Kidney glomerular epithelial cell (primary cell): ENCODE results near the gene LRRC47.
"Not testable (repeated sequence)": the region's sequence is repeated elsewhere in the genome, so short reads cannot be mapped to it uniquely, and the experiment has no call there.

ENCODE experiments used
- DNase-seq: peaks from one replicate; lab custom pipeline; 2025; lab: John Stamatoyannopoulos, UW

LRRC47 gene

DNA sequence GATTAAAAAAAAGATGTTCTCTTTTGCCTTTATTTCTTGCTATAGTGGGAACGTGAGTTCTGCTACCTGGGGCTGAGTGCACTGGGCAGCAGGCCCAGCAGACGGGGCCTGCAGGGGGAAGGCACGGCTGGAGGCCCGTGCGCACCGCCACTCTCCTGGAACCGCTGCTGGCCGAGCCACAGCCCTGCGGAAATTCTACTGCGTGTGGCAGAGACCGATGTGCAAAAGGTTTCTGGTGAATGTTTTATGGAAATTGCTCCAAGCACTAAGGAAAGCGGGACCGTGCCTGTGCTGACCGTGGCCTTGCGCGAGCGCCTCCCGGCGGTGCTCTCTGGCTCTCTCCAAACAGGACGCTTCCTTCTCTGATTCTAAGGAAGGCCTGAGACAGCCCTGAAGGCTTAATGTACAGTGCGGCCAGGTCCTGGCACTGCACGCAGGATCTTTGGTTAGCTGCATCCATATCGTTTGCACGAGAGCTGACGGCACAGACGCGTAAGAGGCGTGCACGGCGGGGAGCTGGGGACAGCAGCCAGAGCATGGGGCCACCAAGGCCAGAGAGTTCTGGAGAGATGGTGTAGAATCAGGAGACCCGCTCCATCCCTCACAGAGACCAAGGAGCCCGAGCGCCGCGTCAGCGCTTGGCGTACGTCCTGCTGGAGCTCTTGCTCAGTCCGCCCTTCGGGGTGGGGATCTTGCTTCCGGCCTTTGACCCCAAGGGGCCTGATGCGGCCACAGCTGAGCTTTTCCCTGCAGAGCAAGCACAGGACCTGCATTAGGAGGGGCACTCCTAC, 18.7 kb upstream of the LRRC47 start:
- DNase-seq, result no peak

DNA sequence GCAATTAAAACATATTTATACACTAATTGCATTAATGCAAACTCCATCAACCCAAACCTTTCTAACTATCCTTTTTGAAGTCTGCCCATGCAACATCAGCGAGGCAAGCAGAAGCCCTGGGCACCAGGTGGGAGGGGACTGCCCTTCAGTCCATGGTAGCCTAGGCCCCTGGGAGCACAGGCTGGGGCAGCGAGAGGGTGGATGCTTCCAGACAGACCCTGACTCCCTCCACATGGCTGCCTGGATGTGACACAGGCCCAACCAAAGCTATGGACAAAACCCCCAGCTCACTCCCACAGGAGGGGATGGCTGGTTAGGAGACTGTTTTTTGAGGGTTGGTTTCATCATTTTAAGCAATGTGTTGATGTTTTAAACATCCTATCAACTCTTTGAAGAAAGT, 17.8 kb upstream of the LRRC47 start:
- no peak for DNase-seq

DNA sequence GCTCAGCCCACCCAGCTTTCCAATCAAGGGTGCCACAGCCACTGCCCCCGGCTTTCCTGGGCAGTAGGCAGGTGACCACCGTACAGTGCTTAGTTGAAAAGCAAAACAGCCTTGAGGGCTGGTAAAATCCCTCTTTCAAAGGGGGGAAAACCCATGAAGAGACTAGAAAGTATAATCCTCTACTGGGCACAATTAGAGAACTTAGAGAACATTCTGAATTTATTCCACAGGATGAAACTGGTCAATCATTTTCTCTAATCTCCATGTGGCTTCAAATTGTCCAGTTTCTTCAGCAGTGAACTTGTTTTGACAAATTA, 15.3 kb upstream of the LRRC47 start:
- no peak for DNase-seq

DNA sequence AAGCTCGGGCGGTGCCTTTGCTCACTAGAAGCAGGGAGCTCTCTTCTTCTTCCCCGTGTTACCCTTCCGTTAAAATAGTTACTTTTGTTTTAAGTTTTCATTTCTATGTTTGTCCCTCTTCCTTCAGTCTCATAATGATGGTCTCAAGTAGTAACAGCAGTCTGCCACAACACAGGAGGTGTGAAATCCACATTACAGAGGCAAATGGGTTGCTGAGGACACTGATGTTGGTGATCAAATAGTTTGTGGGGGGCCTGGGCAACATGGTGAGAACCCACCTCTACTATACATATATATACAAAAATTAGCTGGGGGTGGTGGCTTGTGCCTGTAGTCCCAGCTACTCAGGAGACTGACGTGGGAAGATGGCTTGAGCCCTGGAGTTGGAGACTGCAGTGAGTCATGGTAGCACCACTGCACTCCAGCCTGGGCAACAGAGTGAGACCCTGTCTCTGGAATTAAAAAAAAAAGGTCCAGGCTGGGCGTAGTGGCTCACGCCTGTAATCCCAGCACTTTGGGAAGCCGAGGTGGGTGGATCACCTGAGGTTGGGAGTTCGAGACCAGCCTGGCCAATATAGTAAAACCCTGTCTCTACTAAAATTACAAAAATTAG, 14.0 kb upstream of the LRRC47 start:
- DNase-seq, result not testable (repeated sequence)

DNA sequence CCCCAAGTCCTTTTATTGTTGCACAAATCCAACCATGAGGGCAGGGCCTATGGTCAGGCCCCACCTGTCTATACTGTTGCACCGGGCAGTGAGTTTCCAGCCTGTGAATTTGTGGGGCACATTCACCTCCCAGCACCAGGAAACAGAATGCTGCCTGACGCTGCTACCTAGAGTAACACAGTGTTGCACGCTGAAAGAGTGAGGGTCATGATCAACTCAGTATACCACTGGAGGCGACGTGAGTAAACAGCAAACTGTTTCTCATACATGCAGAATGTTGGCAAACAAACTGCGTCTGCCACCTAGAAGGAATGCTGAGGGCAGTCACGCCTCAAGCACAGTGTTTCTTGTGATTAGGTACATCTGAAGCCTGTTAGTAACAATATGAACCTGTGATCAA, 13.4 kb upstream of the LRRC47 start:
- DNase-seq, result no peak

DNA sequence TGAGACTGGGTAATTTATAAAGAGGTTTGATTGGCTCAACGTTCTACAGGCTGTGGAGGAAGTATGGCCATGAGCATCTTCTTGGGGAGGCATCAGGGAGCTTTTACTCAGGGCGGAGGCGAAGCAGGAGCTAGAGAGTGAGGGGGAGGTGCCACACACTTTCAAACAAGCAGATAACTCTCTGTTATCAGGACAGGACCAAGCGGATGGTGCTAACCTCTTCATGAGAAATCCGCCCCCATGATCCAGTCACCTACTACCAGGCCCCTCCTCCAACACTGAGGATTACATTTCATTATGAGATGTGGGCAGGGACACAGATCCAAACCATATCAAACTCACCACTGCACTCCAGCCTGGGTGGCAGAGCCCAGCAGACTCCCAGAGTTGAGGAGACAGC, 11.5 kb upstream of the LRRC47 start:
- no peak for DNase-seq

DNA sequence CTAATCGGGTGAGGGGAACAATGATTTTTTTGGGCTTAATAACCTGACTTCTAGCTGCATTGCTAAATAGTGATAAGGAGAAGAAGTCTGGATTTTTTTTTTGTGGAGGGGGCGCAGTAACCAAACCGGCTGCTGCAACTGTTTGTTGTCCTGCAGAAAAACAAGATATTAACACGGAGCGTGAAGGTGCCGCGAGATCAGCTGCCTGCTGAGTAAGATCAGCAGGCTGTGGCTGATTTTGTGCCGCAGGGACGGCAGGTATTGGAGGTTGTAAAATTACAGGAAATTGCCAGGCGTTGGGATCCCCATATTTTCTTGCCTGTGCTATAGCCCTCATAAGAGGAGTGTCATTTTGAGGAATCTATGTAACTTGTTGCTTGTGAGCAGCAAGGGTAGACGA, 8.7 kb upstream of the LRRC47 start:
- DNase-seq, result no peak

DNA sequence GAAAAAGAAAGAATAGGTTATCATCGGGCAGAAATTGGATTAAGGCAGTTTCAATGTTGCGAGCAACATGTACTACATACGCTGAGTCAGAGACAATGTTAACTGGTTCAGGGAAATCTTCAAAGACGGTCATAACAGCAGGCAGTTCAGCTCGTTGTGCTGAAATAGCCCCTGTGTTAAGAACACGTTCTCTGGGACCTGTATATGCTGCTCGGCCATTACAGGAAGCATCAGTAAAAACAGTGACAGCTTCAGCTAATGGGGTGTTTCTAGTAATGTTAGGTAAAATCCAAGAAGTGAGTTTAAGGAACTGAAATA, 8.3 kb upstream of the LRRC47 start:
- DNase-seq, result not testable (repeated sequence)

DNA sequence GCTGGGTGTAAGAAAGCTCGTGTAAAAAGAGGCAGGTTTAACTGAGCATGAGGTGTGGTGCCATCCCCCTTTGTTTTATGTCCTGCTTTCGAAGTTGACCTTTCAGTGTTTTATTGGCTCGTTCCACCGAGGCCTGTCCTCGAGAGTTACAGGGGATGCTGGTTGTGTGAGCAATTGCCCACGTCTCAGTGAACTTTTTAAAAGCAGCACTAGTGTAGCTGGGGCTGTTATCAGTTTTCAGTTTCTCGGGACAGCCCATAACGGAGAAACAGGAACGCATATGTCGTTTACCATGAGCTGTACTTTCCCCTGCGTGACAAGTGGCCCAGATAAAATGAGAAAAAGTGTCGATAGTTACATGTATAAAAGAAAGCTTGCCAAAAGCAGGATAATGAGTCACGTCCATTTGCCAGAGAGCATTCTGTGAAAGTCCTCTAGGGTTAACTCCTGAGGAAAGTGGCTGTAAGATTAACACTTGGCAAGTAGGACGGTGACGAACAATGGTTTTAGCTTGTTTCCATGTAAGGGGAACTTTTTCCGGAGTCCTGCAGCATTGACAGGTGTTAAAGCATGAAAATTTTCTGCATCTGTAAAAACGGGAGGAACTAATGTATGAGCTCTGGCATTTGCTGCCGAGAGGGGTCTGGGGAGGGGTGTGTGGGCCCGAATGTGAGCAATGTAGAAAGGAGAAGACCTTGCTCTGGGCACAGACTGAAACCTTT, 7.8 kb upstream of the LRRC47 start:
- no peak for DNase-seq

DNA sequence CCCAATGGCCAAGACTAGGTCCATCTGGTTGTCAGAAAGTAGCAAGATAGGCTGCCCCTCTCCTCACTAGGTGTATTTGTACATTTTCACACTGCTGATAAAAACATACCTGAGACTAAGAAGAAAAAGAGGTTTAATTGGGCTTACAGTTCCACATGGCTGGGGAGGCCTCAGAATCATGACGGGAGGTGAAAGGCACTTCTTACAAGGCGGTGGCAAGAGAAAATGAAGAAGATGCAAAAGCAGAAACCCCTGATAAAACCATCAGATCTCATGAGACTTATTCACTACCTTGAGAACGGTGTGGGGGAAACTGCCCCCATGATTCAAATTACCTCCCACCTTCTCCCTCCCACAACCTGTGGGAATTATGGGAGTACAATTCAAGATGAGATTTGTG, 4.5 kb upstream of the LRRC47 start:
- DNase-seq, result not testable (repeated sequence)

DNA sequence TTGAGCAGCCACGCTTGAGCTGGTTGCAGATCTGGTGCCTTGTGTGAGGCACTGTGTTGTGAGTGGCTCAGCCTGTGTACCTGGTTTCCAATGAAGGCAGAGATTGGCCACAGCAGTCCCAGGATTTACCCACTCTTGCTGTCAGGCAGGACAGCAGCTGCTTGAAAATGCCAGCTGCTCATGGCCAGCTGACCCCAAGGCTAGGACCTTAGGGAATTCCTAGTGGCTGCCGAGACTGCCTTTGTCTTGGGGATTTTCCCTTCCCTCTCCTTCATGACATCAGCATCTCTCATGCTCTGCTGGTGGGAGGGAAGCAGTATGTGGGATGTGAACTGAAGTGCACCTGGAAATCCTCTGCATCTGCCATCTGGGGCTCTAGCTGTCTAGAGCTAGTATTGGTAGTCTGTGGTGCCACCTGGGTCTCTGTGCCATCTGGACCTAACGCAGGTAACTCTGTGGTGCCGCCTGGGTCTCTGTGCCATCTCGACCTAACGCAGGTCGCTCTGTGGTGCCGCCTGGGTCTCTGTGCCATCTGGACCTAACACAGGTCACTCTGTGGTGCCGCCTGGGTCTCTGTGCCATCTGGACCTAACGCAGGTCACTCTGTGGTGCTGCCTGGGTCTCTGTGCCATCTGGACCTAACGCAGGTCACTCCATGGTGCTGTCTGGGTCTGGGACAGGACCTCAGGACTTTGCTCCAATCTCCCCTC, 3.8 kb upstream of the LRRC47 start:
- peak; percentile 9 for DNase-seq

DNA sequence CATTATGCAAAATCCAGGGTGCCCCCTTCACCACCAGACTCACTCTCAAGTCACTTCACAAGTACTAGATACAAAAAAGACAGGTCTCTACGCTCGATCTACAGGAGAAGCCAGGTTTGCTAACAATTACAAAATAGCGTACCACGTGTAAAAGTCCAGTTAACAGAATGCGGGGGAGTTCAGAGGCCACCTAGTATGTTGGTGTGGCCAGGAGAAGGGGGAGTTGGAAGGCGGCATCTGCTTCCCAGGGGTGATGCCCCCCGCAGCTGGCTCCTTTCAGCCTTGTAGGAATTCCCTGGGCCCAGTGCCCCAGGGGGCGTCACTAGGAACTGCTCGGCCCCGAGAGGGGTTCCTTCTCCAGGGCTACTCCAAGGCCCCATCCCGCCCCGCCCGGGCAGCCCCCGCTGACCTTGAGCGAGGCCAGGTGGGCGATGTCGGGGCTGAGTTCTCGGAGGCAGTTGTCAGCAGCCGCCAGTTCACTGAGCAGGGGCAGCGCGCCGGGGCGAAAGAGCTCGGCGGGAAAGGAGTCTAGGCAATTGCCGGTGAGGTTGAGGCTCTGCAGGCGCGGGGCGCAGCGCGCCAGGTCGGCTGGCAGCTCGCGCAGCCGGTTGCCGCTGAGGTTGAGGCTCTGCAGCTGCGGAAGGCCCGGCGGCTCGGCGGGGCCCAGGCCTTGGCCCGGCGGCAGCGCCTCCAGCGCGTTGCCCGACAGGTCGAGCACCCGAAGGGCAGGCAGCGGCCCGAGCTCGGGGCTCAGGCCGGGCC, 664 bp downstream of the LRRC47 start:
- DNase-seq, result no peak

DNA sequence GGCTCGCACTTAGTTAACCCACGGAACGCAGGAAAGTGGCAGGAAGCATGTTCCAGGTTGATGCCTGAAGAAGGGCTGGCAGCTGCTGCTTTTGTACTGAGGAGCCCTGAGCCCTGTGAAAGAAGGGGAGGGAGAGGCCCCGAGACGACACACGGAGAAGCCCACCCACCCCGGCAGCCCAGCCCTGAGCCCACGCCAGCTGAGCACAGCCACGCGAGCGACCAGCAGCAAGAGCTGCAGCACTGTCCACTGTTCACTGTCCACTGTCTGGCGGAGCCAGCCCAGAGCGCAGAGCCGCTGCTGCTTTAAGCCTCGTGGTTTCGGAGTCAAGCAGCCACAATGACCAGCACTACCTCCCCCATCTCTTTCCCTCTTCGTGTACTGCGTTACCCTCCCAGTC, 5.3 kb downstream of the LRRC47 start:
- DNase-seq, result no peak

DNA sequence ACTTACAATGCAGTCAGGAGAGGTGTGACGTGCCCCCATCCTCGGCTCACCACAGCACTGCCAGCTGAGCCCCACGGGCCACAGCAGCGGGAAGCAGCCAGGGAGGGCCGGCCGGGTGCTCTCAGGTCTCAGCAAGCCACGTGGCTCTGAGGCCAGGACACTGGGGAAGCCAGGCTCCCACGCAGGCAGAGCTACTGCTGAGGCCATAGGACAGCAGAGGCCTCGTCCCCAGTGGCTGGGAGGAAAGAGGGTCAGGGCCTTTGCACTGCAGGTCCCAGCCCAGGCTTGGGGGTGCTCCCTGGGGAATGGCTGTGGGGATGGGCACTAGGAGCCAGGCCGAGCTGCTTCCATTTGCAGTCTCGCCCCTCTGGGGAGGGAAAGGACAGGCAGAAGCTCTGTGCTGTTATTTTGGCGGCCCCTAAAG, 5.8 kb downstream of the LRRC47 start:
- DNase-seq, result no peak

DNA sequence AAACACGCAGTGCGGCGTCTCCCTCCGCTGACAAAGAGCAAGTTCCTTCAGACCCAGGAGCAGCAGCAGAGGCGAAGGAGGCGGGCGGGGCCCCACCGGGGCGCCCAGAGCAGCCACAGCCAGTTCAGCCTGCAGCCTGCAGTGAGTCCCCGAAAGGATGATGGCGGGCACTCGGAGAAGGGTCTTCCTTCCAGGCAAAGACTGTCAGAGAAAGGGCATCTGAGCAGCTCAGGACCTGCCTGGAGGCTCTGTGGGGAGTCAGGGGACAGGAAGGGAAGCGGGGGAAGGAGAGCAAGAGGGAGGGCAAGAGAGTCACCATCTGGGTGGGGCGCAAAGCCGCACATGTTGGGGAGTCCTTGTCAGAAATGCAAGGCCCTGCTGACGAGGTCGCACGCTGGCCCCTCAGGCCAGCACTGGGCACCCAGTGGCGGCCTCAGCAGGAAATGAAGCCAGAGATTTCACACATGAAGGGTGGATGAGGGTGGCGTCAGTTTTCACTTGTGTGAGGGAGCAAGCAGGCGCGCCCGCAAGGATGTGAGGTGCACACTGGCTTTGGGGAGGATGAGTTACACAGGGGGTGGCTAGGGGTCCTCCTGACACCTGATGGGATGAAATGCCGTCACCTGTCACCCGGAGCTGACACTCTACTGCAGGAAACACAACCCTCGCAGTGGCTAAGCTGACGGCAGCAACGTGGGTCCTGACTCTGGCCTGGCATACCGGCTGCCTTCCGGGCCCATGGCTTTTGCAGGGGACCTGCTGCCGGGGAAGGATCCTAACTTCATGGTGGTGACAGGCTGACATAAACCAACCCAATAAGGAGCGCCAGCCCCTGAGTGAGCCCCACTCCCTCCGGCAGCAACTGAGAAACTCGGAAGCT, 6.6 kb downstream of the LRRC47 start:
- no peak for DNase-seq

DNA sequence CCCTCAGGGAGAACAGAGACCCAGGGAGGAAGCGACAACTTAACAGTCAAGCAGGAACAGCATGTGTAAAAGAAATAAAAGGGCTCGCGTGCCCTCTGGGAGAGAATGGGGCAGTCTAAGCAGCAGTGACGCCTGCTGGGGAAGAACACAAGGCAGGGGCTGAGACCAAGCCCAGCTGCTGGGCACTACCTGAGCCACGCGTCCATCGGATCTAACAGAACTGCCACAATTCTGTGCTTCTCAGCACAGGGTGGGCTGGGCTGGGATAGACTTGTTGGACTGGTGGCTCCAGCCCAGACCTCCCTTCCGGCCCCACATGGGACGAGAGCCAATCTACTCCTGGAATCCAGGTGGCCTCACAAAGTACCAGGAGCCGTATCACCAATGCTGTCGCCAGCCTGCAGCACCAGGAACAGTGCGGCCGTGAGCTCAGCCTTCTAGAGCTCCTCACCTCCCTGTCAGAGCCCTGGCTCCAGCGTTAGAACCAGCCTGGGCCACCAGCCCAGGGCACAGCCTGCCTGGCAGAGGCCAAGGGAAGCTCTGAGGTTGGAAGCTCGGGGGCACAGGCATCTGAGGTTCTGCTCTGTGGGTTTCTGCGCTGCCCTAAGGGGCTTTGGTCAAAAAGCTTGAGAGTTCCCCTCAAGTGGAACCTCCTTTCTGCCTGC, 7.4 kb downstream of the LRRC47 start:
- no peak for DNase-seq

DNA sequence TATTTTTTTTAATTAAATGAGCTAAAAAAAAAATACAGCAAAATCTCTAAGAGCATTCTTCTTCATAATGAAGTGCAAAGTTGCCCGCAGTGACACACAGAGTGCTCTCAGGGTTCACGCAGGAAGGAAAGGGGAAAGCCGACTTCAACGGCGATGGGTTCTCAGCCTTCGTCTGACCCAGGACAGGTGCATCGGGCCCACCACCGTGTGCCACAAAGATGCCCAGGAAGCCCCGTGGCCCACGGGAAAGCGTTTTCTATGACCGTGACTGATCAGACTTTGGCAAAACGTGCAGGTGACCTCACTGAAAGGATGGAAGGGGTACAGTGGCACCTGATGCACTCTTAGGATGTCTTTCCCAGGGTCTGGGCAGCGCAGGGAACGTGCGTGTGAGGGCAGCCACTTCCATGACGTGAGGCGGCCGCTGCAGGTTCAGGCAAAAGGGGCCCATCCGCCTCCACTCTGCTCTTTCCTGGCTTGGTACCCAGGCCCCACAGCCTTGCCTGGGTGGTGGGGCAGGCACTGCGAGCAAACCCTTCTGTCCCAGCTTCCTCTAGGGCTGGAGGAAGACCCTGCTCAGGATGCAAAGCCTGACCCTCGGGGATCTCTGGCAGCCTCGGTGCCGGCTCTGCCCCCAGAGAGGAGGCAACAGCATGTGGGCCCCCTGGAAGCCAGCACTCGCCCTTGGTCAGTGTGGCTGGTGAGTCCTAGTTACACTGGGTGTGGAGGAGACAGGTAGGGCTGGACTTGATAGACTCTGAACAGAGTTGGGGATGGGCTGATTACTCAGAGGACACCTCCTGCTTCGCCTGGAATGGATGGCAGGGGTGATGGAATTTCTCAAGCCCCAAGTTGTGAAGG, 8.3 kb downstream of the LRRC47 start:
- DNase-seq, result no peak

DNA sequence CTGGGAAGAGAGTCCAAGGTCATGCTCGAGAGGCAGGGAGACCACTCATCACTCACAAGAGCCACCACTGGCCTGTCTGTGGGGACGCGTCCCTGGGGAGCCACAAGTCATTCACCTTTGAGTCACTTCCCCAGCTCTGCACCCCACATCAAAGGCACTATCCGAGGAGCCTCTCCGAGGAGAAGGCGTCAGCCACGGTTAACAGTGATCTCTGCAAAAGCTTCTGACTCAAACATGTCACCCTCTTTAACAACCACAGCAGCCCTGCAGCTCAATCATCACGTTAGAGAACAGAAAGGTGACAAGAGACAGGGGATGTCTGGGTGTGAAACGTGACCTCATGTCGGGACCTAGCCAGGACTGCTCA, 9.0 kb downstream of the LRRC47 start:
- DNase-seq, result no peak

DNA sequence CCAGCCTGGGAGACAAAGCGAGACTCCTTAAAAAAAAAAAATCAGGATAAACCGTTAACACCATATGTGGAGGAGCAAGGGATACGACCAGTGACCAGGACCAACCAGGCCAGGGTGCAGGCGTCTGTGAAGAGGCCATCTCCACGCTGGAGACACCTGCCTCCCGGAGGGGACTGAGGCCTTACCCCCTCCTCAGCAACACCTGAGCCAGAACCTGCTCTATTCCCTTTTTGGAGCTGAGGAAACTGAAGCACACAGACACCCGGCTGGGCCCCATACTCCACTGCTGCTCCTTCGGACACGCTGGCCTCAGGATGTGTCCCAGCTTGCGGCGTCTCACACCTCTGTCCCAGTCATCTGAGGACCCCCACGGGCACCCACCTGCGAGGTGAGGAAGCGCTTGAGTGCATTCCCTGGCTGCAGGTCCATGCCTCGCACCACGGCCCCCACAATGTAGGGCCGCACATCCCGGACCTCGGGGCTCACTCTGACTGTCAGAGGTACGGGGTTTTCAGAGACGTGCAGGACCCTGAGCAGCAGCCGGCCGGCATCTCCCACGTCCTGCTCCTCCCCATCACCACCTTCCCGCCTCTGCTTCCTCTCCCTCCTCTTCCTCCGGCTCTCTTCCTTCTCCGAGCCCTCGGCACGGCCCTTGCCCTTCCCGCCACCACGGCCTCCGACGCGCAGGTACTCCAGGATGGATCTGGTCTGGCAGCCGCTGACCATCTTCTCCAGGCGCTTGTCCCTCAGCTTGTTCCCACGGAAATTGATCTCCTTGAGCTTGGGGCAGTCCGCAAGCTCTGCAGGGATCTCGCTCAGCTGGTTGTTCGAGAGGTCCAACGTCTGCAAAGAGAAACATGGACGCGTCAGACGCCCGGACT, 9.6 kb downstream of the LRRC47 start:
- DNase-seq, result no peak
